Measurements from ENCODE around the gene ZDHHC18. TPM values are rescaled to one million over a fixed set of nuclear protein-coding genes. Genes with fewer than 3 reads are reported as not detected.

The ZDHHC18 gene
- total and polyA plus RNA-seq, 2 experiments from 2014 or later: 1.3 to 11.6 TPM

- H3F3A ChIP-seq (ENCODE audit: insufficient read depth): peaks cover 7% of the 10 kb centered on the region; the same call in 1 of the 2 replicates
- no peak overlapping the region for H3K27ac ChIP-seq
- H3K9me2 ChIP-seq (ENCODE audit: insufficient read depth): no peaks in the 10 kb centered on the region
- H3K9me3 ChIP-seq (ENCODE audit: low read depth): no peaks in the 10 kb centered on the region
- no peak for TF ChIP-seq EZH2 (IDR thresholded peaks at IDR 0.05; ENCODE audit: insufficient read depth, poor library complexity, severe bottlenecking)
- no peaks in the 10 kb centered on the region for H3K27me3 ChIP-seq (replicated peaks; ENCODE audit: insufficient read depth)
- H3K9ac ChIP-seq: no peak overlapping the region
- no peak for DNase-seq
- H3K79me2 ChIP-seq (ENCODE audit: insufficient read depth): peaks cover 59% of the 10 kb centered on the region
- no peak overlapping the region for H3K4me3 ChIP-seq
- H4K20me1 ChIP-seq (ENCODE audit: insufficient read depth): no peaks in the 10 kb centered on the region
- in situ Hi-C loops (cut with MboI): no loop called here
- peaks cover 9% of the 10 kb centered on the region; the same call in 1 of the 2 replicates for H3K36me3 ChIP-seq (ENCODE audit: low read depth)
- H3K4me1 ChIP-seq (ENCODE audit: insufficient read depth): peaks cover 10% of the 10 kb centered on the region
- 92 to 94% methylated on average over 13 of the region's 13 CpGs for WGBS, 2 experiments (ENCODE audit: low coverage in 1 of 2, low lambda C conversion rate in 2 of 2, missing lambda C conversion rate in 2 of 2)
- no peak overlapping the region for H2AFZ ChIP-seq
- H3K4me2 ChIP-seq (ENCODE audit: unreplicated experiment): no peak overlapping the region
These were observed 67.8 kb downstream of the ZDHHC18 start for GRCh38 chr1:26894263-26894662.

DNA sequence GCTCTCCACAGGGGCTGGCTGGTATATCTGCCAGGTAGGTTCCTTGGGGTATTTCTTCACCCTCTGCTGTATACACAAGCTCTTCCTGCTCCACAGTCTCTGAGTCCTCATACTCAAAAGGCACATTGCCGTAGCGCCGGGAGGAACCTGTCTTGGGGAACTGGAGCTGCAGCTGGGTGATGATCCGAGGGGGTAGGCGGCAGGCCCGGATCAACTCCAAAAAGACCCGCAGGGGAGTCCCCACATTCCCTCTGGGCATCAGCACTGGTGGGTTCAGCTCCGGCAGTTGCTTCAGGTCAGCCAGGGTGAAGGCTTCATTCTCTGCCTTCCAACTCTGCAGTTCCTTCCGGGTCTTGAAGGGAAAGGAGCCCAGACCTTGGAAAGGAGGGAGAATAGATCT lies 70.9 kb downstream of the ZDHHC18 start:
- no peak for DNase-seq
- Histone ChIP-seq H3K27me3 (replicated peaks; ENCODE audit: insufficient read depth) (no peaks in the 10 kb centered on the region), H3F3A (ENCODE audit: insufficient read depth) (0 out of 2 replicates have a peak, but pooled peaks cover 4% of the 10 kb centered on the region), H4K20me1 (ENCODE audit: insufficient read depth) (no peaks in the 10 kb centered on the region), H3K36me3 (ENCODE audit: low read depth) (peaks cover 9% of the 10 kb centered on the region; the same call in 1 of the 2 replicates), H3K9me2 (ENCODE audit: insufficient read depth) (no peaks in the 10 kb centered on the region), H3K9me3 (ENCODE audit: low read depth) (no peaks in the 10 kb centered on the region), H3K4me3 (no peak overlapping the region), H3K79me2 (ENCODE audit: insufficient read depth) (peaks cover 67% of the 10 kb centered on the region), H3K4me2 (ENCODE audit: unreplicated experiment) (no peak overlapping the region), H2AFZ (no peak overlapping the region), H3K9ac (no peak overlapping the region), H3K27ac (no peak overlapping the region), H3K4me1 (ENCODE audit: insufficient read depth) (peaks cover 14% of the 10 kb centered on the region)
- WGBS, 2 experiments (ENCODE audit: low coverage in 1 of 2, low lambda C conversion rate in 2 of 2, missing lambda C conversion rate in 2 of 2): 94 to 98% methylated on average over 9 of the region's 9 CpGs
- in situ Hi-C loops (cut with MboI): no loop called here
- TF ChIP-seq EZH2phosphoT487 (IDR thresholded peaks at IDR 0.05; ENCODE audit: insufficient read depth, low read depth) (no peak), EZH2 (IDR thresholded peaks at IDR 0.05; ENCODE audit: insufficient read depth, poor library complexity, severe bottlenecking) (no peak)

- H2AFZ ChIP-seq: peak within 1 kb of the TSS; percentile 99
These were observed 73.7 kb downstream of the ZDHHC18 start, which contains the start of gene GPATCH3 for GRCh38 chr1:26900001-26900814. GPATCH3 (minus strand) TSS chr1:26900467; CDS start chr1:26900442, 25 bp downstream.

DNA sequence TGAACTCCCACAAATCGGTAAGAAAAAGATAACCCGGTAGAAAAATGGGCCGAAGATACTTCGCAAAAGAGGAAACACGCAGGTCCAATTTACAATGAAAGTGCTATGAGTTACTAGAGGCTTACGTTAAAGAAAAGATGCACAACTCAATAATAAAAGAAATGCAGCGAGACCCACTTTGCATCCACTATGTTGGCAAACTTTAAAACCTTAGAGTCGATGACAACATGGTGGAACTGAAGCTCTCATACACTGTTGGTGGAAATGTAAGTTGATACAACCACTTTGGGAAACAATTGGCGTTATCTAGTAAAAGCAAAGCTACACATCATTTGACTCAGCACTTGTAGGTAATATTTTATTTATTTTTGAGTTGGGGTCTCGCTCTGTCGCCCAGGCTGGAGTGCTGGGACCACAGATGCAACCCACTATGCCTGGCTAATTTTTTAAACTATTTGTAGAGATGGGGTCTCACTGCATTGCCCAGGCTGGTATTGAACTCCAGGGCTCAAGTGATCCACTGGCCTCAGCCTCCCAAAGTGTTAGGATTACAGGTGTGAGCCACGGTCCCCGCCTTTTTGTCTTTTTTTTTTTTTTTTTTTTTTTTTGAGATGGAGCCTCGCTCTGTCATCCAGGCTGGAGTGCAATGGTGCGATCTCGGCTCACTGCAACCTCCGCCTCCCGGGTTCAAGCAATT lies 74.5 kb downstream of the ZDHHC18 start:
- Histone ChIP-seq H2AFZ (peak overlapping the region; percentile 99), H4K20me1 (ENCODE audit: insufficient read depth) (no peaks in the 10 kb centered on the region), H3K9ac (peak overlapping the region; percentile 97), H3K27me3 (replicated peaks; ENCODE audit: insufficient read depth) (no peaks in the 10 kb centered on the region), H3F3A (ENCODE audit: insufficient read depth) (0 out of 2 replicates have a peak, but pooled peaks cover 4% of the 10 kb centered on the region), H3K4me3 (peak overlapping the region; percentile 94), H3K9me2 (ENCODE audit: insufficient read depth) (no peaks in the 10 kb centered on the region), H3K9me3 (ENCODE audit: low read depth) (no peaks in the 10 kb centered on the region), H3K4me1 (ENCODE audit: insufficient read depth) (peaks cover 14% of the 10 kb centered on the region), H3K4me2 (ENCODE audit: unreplicated experiment) (peak overlapping the region; percentile 85), H3K79me2 (ENCODE audit: insufficient read depth) (peaks cover 48% of the 10 kb centered on the region), H3K27ac (peak overlapping the region; percentile 78), H3K36me3 (ENCODE audit: low read depth) (peaks cover under 1% of the 10 kb centered on the region; the same call in 1 of the 2 replicates)
- no peak for DNase-seq
- in situ Hi-C loops (cut with MboI): no loop called here
- WGBS, 2 experiments (ENCODE audit: low coverage in 1 of 2, low lambda C conversion rate in 2 of 2, missing lambda C conversion rate in 2 of 2): 58 to 70% methylated on average over 13 to 18 of the region's 18 CpGs
- TF ChIP-seq EZH2 (IDR thresholded peaks at IDR 0.05; ENCODE audit: insufficient read depth, poor library complexity, severe bottlenecking) (no peak), EZH2phosphoT487 (IDR thresholded peaks at IDR 0.05; ENCODE audit: insufficient read depth, low read depth) (no peak)

More at GRCh38 chr1:26900001-26900814, 73.7 kb downstream of the ZDHHC18 start, which contains the start of gene GPATCH3:
- DNase-seq: peak; percentile 97
- Histone ChIP-seq H3K36me3 (ENCODE audit: low read depth) (peaks cover 3% of the 10 kb centered on the region; the same call in 1 of the 2 replicates), H3K79me2 (ENCODE audit: insufficient read depth) (peaks cover 55% of the 10 kb centered on the region), H3K27ac (peak within 1 kb of the TSS; percentile 78), H3F3A (ENCODE audit: insufficient read depth) (0 out of 2 replicates have a peak, but pooled peaks cover 4% of the 10 kb centered on the region), H3K9ac (peak within 1 kb of the TSS; percentile 97), H4K20me1 (ENCODE audit: insufficient read depth) (no peaks in the 10 kb centered on the region), H3K4me3 (peak within 1 kb of the TSS; percentile 94), H3K9me2 (ENCODE audit: insufficient read depth) (no peaks in the 10 kb centered on the region), H3K4me1 (ENCODE audit: insufficient read depth) (peaks cover 14% of the 10 kb centered on the region), H3K4me2 (ENCODE audit: unreplicated experiment) (peak within 1 kb of the TSS; percentile 85), H3K27me3 (replicated peaks; ENCODE audit: insufficient read depth) (no peaks in the 10 kb centered on the region), H3K9me3 (ENCODE audit: low read depth) (no peaks in the 10 kb centered on the region)
- in situ Hi-C loops (cut with MboI): no loop called here
- 1% methylated on average over 48 to 50 of the region's 50 CpGs for WGBS, 2 experiments (ENCODE audit: low coverage in 1 of 2, low lambda C conversion rate in 2 of 2, missing lambda C conversion rate in 2 of 2)
- TF ChIP-seq EZH2 (IDR thresholded peaks at IDR 0.05; ENCODE audit: insufficient read depth, poor library complexity, severe bottlenecking) (no peak), EZH2phosphoT487 (IDR thresholded peaks at IDR 0.05; ENCODE audit: insufficient read depth, low read depth) (no peak)

Small RNAs within 50 kb of the gene (small RNA-seq; reads per million reads assigned to genes)
- not detected for gene RN7SL165P (ENCODE audit: low read depth, low replicate concordance)

Other genes starting within 250 kb of the ZDHHC18 start
- gene ARID1A, start 130.7 kb upstream of the ZDHHC18 start, total RNA-seq (2014; rRNA removed; shearing (Covaris generic)): 11.6 and 13.4 TPM in 2 replicates
- gene ARID1A, start 130.7 kb upstream of the ZDHHC18 start, polyA plus RNA-seq (2016; fragmentation: Nextera tagmentation; extraction: Ambion mirVana): 8.2 and 9.4 TPM in 2 replicates
- 28.9 and 31.0 TPM in 2 replicates for gene PIGV, start 38.7 kb upstream of the ZDHHC18 start, total RNA-seq (2014; rRNA removed; shearing (Covaris generic))
- 20.4 and 21.5 TPM in 2 replicates for gene PIGV, start 38.7 kb upstream of the ZDHHC18 start, polyA plus RNA-seq (2016; fragmentation: Nextera tagmentation; extraction: Ambion mirVana)
- gene SFN, start 36.5 kb downstream of the ZDHHC18 start, total RNA-seq (2014; rRNA removed; shearing (Covaris generic)): not detected in 2 replicates
- gene SFN, start 36.5 kb downstream of the ZDHHC18 start, polyA plus RNA-seq (2016; fragmentation: Nextera tagmentation; extraction: Ambion mirVana): not detected in 2 replicates
- gene GPN2, start 63.6 kb downstream of the ZDHHC18 start, total RNA-seq (2014; rRNA removed; shearing (Covaris generic)): 11.9 and 12.1 TPM in 2 replicates
- gene GPN2, start 63.6 kb downstream of the ZDHHC18 start, polyA plus RNA-seq (2016; fragmentation: Nextera tagmentation; extraction: Ambion mirVana): 26.3 and 27.9 TPM in 2 replicates
- 6.3 and 6.8 TPM in 2 replicates for gene GPATCH3, start 73.8 kb downstream of the ZDHHC18 start, total RNA-seq (2014; rRNA removed; shearing (Covaris generic))
- 9.3 and 10.8 TPM in 2 replicates for gene GPATCH3, start 73.8 kb downstream of the ZDHHC18 start, polyA plus RNA-seq (2016; fragmentation: Nextera tagmentation; extraction: Ambion mirVana)
- not detected in 2 replicates for gene NR0B2, start 87.3 kb downstream of the ZDHHC18 start, total RNA-seq (2014; rRNA removed; shearing (Covaris generic))
- gene NR0B2, start 87.3 kb downstream of the ZDHHC18 start, polyA plus RNA-seq (2016; fragmentation: Nextera tagmentation; extraction: Ambion mirVana): not detected in 2 replicates
- gene NUDC, start 95.1 kb downstream of the ZDHHC18 start, total RNA-seq (2014; rRNA removed; shearing (Covaris generic)): 34.9 and 50.0 TPM in 2 replicates
- 117 and 118 TPM in 2 replicates for gene NUDC, start 95.1 kb downstream of the ZDHHC18 start, polyA plus RNA-seq (2016; fragmentation: Nextera tagmentation; extraction: Ambion mirVana)
- gene KDF1, start 133.8 kb downstream of the ZDHHC18 start, total RNA-seq (2014; rRNA removed; shearing (Covaris generic)): not detected in 2 replicates
- gene KDF1, start 133.8 kb downstream of the ZDHHC18 start, polyA plus RNA-seq (2016; fragmentation: Nextera tagmentation; extraction: Ambion mirVana): not detected in 2 replicates
- 311 and 327 TPM in 2 replicates for gene TRNP1, start 167.0 kb downstream of the ZDHHC18 start, total RNA-seq (2014; rRNA removed; shearing (Covaris generic))
- gene TRNP1, start 167.0 kb downstream of the ZDHHC18 start, polyA plus RNA-seq (2016; fragmentation: Nextera tagmentation; extraction: Ambion mirVana): 17.7 and 19.1 TPM in 2 replicates
- gene TENT5B, start 186.2 kb downstream of the ZDHHC18 start, total RNA-seq (2014; rRNA removed; shearing (Covaris generic)): 0.76 and 0.89 TPM in 2 replicates
- 1.2 TPM in 2 replicates for gene TENT5B, start 186.2 kb downstream of the ZDHHC18 start, polyA plus RNA-seq (2016; fragmentation: Nextera tagmentation; extraction: Ambion mirVana)